Right atrium auricular region (tissue), 2 donors: Measurements from ENCODE around the gene RAB36. TPM values are rescaled to one million over a fixed set of nuclear protein-coding genes. Genes with fewer than 3 reads are reported as not detected.

Source experiments
- DNase-seq: peaks from one replicate; pipeline ENCODE4 v3.0.0-alpha.2; 2019; ENCODE audit warnings: low spot score
- H3K27ac ChIP-seq, 2 donors: fragments of 200-600 bp; sonication (generic); 1 replicate in 1 of 2; 2 replicates in 1 of 2; pipeline ENCODE4 v1.5.1; 2016 to 2019
- H3K27me3 ChIP-seq, 2 donors: fragments of 200-600 bp; sonication (generic); one replicate each; pipeline versions ENCODE4 v1.5.1 to v1.6.0; 2017 to 2019
- H3K36me3 ChIP-seq: fragments of 200-600 bp; sonication (generic); one replicate; pipeline ENCODE4 v1.5.1; 2016
- H3K4me1 ChIP-seq, 2 donors: fragments of 200-600 bp; sonication (generic); one replicate each; pipeline versions ENCODE4 v1.5.1 to v1.6.0; 2017 to 2019
- H3K4me3 ChIP-seq, 2 donors: fragments of 200-600 bp; sonication (generic); 1 replicate in 1 of 2; 2 replicates in 1 of 2; pipeline ENCODE4 v1.5.1; 2017 to 2019; ENCODE audit warnings: mild to moderate bottlenecking in 1 of 2, moderate library complexity in 1 of 2
- H3K9me3 ChIP-seq, 2 donors: fragments of 200-600 bp; sonication (generic); one replicate each; pipeline ENCODE4 v1.5.1; 2019
- total RNA-seq, 2 donors: library from RNA; depleted of rRNA; stranded (reverse); fragments of >200 nt; gene quantifications; one replicate each; pipeline ENCODE4 v1.1.0, GENCODE V29; 2016
- TF ChIP-seq, protein P1 (sequence below), 2 donors: fragments of 200-600 bp; sonication (generic); IDR thresholded peaks; one replicate each; pipeline ENCODE4 v1.5.1; 2019; ENCODE audit warnings: antibody characterized with exemption in 2 of 2

The RAB36 gene
- total RNA-seq, 2 donors from 2014 or later = 0.59 to 2.0 TPM

DNA sequence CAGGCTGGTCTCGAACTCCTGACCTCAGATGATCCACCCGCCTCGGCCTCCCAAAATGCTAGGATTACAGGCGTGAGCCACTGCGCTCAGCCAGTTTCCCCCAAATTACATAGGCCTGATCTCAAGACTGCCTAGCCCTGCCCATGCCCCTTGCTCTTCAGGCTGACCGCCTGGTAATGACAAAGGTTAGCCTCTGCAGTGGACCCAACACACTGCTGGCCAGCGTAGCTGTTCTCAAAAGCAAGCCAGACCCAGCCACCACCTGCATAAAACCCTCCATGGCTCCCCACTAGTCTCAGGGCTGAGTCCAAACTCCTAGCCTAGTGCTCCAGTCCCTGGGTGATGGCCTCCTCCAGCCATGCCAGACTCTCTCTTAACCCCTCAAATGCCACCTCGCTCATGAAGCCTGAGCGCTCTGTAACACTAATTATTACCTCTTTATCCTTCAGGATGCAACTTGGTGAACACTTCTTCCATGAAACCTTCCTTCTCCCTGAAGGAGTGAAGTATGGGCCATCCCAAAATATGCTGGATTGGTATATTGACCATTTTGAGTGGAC, 2.7 kb upstream of the RAB36 start:
- H3K4me3 ChIP-seq = peak overlapping the region in 1 of 2 donors; percentile 32
- no peaks in the 10 kb centered on the region for H3K9me3 ChIP-seq
- DNase-seq = no peak
- H3K36me3 ChIP-seq = no peaks in the 10 kb centered on the region
- H3K27me3 ChIP-seq = no peaks in the 10 kb centered on the region
- TF ChIP-seq, protein P1, sequence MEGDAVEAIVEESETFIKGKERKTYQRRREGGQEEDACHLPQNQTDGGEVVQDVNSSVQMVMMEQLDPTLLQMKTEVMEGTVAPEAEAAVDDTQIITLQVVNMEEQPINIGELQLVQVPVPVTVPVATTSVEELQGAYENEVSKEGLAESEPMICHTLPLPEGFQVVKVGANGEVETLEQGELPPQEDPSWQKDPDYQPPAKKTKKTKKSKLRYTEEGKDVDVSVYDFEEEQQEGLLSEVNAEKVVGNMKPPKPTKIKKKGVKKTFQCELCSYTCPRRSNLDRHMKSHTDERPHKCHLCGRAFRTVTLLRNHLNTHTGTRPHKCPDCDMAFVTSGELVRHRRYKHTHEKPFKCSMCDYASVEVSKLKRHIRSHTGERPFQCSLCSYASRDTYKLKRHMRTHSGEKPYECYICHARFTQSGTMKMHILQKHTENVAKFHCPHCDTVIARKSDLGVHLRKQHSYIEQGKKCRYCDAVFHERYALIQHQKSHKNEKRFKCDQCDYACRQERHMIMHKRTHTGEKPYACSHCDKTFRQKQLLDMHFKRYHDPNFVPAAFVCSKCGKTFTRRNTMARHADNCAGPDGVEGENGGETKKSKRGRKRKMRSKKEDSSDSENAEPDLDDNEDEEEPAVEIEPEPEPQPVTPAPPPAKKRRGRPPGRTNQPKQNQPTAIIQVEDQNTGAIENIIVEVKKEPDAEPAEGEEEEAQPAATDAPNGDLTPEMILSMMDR (IDR thresholded peaks at IDR 0.05) = no peak
- H3K4me1 ChIP-seq = peaks cover 0 to 29% of the 10 kb centered on the region in 2 donors
- H3K27ac ChIP-seq = no peak overlapping the region

DNA sequence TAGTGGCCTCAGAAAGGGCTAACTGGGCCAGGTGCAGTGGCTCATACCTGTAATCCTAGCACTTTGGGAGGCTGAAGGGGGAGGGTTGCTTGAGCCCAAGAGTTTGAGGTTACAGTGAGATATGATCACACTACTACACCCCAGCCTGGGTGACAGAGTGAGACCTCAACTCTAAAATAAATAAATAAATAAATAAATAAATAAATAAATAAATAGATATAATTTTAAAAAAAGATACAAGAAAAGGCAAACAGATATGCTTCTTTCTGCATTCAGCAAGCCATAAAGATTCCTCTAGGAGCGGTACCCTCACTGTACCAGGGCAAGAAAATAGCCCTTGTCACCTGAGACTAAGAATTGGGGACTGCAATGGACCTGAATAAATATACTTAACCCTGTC, 2.2 kb upstream of the RAB36 start:
- H3K36me3 ChIP-seq = no peaks in the 10 kb centered on the region
- H3K27me3 ChIP-seq = no peaks in the 10 kb centered on the region
- no peak overlapping the region for H3K4me3 ChIP-seq
- no peaks in the 10 kb centered on the region for H3K9me3 ChIP-seq
- H3K4me1 ChIP-seq = peaks cover 0 to 29% of the 10 kb centered on the region in 2 donors
- TF ChIP-seq, protein P1 (IDR thresholded peaks at IDR 0.05) = no peak
- H3K27ac ChIP-seq = no peak overlapping the region
- no peak for DNase-seq

DNA sequence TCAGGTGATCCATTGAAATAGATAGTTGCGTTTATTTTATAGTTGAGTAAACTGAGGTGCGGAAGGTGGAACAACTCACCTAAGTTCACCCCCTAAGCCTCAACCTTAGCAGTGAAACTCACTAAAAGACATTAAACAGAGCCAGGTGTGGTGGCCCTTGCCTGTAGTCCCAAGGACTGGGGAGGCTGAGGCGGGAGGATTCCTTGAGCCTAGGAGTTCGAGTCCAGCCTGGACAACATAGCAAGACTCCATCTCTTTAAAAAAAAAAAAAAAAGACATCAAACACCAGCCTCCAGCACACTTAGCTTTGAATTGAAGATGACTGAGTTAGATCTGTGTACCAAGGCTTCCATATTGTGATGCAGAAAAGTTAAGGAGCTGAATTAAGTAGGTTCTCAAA, 845 bp upstream of the RAB36 start:
- Histone ChIP-seq H3K27ac (no peak overlapping the region), H3K4me3 (peak overlapping the region in 1 of 2 donors; percentile 49), H3K9me3 (no peaks in the 10 kb centered on the region), H3K36me3 (no peaks in the 10 kb centered on the region), H3K27me3 (no peaks in the 10 kb centered on the region), H3K4me1 (peaks cover 0 to 29% of the 10 kb centered on the region in 2 donors)
- DNase-seq = no peak
- TF ChIP-seq, protein P1 (IDR thresholded peaks at IDR 0.05) = no peak

DNA sequence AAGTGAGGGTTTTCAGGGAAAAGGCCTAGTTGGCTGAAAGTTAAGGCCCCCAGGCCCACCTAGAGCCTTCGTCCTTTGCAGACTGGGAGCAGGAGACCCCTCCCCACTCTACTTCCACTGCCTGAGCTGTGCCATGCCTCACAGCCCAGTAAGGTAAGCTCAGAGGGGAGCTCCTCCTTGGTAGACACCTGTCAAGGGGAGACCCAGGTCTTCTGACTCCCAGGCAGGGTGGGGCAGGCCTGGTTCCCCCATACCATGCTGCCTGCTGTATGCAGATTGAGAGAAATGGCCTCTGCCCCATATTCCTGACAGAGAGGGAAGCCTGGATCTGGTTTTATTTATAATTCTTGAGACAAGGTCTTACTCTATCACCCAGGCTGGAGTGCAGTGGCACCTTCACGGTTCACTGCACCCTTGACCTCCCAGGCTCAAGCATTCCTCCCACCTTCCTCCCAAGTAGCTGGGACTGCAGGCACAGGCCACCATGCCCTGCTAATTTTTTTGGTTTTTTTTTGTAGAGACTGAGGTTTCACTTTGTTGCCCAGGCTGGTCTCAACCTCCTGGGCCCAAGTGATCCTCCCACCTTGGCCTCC, 697 bp downstream of the RAB36 start:
- TF ChIP-seq, protein P1 (IDR thresholded peaks at IDR 0.05) = no peak
- H3K4me1 ChIP-seq = peaks cover 0 to 29% of the 10 kb centered on the region in 2 donors
- no peaks in the 10 kb centered on the region for H3K36me3 ChIP-seq
- H3K9me3 ChIP-seq = no peaks in the 10 kb centered on the region
- peak overlapping the region; percentile 23 to 49 for H3K4me3 ChIP-seq
- H3K27ac ChIP-seq = peak overlapping the region; percentile 36 to 51
- H3K27me3 ChIP-seq = no peaks in the 10 kb centered on the region
- DNase-seq = no peak

DNA sequence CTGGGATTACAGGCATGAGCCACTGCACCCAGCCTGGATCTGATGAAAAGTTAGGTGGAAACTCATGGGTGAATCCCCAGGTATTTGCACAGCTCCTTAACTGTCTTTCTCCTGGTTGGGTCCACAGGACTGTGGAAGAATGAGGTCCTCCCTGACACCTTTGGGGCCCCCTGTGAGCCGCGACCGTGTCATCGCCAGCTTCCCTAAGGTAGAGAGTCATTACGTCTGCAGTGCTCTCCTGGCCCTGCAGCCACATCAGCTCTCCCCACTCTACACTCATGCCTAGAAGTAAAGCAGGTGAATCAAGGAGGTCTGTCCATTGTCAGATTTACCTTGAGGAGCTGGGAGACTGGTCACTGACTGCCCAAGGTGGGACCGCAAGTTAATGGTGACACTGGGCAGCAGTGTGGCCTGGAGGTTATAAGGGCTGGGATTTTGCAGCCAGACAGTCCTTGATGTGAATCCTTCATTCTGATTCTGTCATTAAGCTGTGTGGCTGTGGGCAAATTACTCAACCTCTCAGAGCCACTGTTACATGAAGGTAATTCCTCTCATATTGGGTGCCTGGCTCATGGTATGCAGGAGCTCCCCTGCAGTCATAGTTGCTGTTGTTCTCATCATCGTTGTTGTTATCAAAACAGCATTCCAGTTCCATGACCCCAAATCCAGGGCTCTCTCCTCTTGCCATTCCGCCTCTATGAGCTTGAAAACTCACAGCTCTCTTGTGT, 1.4 kb downstream of the RAB36 start:
- Histone ChIP-seq H3K9me3 (no peaks in the 10 kb centered on the region), H3K4me3 (no peak overlapping the region), H3K27ac (no peak overlapping the region), H3K4me1 (peaks cover 0 to 26% of the 10 kb centered on the region in 2 donors), H3K27me3 (no peaks in the 10 kb centered on the region), H3K36me3 (no peaks in the 10 kb centered on the region)
- DNase-seq = no peak
- TF ChIP-seq, protein P1 (IDR thresholded peaks at IDR 0.05) = no peak
